Activated T-cell treated with anti-CD3 and anti-CD28 coated beads for 48 hours (primary cell): Measurements from ENCODE around the gene PTCH1.
A peak's percentile ranks its signal among the peaks of the same experiment; 100 is the strongest.

Source experiments
- DNase-seq: peaks from one replicate; pipeline ENCODE4 v3.0.0-alpha.2; 2020; ENCODE audit warnings: low read depth

Gene PTCH1

DNA sequence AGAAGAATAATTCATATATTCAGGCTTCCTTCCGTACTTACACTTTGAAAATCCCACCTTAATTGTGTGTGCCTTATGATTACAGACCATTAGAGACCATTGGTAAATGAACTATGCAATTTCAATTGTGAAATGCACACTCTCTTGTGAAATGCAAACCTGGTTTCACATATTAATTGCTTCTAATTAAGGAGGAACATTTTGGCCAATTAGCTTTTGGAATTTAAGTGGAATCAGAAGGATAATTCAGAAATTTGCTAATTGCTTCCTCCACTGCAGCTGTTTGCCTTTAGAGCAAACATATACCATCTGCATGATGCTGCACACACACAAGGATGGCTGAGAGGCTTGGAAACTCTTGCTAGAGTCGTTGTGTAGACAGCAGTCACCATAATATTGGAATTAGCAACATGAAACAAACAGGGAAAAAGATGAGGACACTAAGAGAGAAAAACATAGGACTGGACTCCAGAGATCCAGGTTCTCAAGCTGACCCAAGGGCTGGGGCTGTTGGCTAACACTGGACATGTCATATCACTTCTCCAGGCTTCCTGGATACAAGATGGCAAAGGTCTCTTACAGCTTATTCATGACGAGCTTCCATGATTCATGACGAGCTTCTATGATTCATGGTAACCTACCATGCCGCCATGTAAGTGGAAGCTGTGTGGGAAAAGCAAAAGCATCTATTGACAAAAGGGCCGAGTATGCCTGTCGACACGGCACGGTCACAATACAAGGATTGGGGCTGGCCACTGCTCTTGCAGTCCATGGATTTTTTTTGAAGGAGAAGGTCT lies 78.0 kb downstream of the PTCH1 start:
- no peak for DNase-seq

DNA sequence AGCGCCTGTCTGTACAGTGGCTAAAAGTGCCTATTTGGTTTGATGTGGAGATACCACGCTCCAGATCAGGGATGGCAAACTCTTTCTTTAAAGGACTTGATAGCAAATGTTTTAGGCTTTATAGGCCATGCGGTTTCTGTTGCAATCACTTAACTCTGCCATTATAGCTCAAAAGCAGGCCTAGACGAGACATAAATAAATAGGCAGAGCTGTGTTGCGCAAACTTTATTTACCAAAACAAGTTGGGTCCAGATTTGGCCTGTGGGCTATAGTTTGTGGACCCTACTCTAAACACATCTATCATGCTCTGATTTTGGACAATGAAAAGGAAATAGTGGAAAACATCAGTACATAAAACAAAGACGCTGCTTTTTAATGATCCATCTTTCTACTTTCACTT lies 79.2 kb downstream of the PTCH1 start:
- no peak for DNase-seq

DNA sequence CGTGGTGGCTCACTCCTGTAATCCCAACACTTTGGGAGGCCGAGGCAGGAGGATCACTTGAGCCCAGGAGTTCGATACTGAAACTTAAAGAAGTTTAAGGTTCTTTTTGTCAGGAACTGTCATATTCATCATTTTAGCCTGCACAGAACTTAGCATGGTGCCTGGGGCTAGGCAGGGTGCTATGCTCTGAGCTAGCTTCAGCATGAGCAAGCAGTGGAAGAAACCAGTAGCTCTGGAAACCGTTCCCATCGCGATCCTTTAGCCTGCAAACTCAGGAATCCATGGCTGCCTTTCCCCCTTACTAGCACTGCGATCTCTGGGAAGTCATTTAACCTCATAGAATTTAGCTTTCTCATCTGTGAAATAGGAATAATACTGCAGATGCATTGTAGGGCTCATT lies 80.4 kb downstream of the PTCH1 start:
- DNase-seq, result no peak

DNA sequence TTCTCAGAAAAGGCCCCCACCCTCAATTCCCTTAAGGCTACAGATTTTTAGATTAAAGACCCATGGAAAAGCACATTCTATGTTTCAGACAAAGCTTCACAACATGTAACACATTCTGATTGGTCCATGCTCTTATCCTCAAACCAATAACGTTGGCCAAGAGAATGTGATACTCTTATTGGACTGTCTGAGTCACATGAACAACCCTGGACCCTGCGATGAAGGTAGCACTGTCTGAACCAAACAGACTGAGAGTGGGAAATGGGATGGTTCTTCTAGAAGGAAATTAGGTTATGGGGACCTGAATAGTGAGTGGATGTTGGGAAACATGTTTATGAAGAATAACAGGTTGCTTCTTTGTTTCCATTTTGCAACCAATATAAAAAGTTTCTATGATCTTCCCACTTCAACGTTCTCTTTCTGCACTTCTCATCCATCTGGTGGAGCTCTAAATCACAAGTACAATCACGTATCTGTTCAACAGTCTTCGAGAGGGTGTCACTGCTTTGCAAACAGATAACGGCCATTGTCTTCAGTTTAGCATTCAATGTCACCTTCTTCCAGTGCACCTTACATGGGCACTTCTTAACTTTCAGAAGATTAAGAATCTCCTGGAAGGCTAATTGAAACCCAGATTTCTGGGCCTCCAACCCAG lies 81.6 kb downstream of the PTCH1 start:
- no peak for DNase-seq

DNA sequence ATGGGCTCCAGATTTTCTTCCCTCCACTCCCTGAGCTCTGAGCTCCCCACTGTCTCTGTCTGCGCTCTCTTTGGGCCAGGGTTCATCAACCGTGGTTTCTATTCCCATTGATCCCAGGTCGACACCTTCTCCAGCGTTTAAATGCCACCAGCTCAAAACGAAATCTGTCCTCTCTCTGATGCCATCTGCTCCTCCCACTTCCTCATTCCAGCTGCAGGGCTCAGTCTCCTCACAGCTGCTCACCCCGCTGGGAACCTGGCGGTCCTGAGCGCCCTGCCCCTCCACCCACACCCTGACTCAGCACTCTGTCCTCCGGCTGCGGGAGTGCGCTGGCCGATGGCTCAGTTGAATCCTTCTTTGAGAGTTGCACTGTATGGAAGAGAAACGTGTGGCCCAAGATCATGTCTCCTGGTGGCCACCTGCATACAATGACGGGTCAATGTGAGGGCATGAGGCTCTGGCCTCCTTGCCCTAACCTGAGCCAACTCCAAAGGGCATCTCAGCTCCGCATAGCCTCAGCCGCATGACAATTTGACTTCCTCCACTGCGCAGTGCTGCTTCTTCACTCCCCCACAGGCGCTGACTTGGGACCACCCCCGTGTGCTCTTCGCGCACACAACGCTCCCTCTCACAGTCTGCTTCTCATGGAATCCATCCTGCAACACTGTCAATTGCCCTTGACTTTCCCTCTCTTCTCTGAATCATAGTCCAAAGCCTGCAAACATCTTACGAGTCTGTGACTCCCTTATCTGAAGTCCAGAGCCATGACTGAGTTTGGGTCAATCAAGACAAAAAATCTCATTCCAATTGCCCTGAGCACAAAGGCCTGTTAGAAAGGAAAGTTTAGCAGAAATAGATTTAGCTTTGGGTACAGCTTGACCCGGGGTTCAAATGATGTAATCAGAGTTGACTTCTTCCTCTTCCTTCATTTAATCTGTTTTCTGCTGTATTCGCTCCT lies 82.4 kb downstream of the PTCH1 start:
- DNase-seq, result no peak

DNA sequence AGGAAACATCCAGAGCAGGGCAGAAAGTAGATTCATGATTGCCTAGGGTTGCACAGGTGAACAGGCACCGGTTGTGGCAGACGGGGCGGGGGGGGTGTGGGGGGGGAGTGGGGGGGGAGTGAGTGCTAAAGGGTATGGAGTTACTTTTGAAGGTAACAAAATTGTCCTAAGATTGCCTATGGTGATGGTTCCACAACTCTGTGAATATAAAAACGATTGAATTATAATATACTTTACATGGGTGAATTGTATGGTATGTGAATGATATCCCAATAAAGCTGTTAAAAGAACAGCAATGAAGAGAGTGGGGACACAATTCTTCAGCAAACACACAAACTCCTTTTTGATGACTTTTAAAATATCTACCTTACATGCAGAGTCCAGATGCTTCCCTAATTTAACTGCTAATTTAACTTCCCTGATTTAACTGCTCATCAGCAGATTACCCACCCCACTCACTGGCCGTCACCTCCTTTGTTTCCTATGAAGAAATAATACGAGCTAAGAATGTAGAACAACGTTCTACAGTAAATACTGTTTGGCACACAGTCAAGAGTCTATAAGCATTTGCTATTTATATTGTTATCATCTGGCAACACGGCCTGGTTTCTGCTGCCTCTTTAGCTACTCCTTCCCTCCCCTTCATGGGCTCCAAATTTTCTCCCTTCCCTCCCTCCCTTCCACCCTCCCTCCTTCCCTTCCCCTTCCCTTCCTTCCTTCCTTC lies 83.5 kb downstream of the PTCH1 start:
- DNase-seq, result no peak

DNA sequence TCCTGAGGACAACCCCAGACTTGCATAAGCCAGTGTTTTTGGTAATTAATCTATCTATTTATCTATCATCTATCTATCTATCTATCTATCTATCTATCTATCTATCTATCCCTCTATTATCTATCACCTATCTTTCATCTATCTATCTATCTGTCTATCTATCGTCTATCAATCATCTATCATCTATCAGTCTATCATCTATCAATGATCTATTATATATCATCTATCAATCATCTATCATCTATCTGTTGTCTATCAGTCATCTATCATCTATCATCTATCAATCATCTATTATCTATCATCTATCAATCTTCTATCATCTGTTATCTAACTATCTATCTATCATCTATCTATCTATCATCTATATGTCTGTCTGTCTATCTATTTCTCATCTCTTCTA lies 85.5 kb downstream of the PTCH1 start:
- no peak for DNase-seq

DNA sequence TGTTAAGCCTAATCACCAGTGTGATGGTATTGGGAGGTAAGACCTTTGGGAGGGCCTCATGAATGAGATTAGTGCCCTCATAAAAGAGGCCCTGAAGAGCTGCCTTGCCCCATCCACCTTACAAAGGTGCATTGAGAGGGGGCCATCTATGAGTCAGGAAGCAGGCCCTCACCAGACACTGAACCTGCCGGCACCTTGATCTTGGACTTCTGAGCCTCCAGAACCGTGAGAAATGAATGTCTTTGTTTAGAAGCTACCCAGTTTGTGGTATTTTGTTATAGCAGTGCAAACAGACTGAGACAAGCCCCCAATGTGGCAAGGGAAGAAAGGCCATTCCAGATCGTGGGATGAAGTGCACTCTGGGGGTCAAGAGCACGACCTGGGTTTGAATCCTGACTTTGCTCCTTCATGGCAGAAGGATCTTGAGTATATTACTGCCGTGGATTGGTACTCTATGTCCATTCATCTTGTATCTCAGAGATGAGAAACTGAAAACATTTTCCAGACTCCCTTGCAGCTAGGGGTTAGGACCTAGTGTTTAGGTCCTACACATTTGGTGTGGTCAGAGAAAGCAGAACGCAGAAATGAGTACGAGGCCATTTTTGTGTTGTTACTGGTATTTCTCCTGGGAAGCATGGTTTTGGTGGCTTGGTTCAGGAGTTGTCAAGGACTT lies 86.7 kb downstream of the PTCH1 start:
- no peak for DNase-seq

DNA sequence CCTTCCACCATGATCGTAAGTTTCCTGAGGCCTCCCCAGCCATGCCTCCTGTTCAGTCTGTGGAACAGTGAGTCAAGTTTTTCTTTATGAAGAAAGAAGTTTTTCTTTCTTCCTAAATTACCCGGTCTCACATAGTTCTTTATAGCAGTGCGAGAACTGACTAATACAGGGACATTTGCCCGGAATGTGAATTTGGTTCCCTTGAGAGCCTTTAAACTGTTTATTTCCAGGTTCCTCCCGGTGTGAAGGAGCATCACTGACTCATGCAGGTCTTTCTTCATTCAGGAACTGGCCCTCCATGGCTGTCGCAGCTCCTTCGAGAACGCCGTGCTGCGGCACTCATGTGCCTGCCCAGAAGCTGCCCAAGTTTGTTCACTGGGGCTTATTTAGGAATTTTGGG lies 87.7 kb downstream of the PTCH1 start:
- no peak for DNase-seq

DNA sequence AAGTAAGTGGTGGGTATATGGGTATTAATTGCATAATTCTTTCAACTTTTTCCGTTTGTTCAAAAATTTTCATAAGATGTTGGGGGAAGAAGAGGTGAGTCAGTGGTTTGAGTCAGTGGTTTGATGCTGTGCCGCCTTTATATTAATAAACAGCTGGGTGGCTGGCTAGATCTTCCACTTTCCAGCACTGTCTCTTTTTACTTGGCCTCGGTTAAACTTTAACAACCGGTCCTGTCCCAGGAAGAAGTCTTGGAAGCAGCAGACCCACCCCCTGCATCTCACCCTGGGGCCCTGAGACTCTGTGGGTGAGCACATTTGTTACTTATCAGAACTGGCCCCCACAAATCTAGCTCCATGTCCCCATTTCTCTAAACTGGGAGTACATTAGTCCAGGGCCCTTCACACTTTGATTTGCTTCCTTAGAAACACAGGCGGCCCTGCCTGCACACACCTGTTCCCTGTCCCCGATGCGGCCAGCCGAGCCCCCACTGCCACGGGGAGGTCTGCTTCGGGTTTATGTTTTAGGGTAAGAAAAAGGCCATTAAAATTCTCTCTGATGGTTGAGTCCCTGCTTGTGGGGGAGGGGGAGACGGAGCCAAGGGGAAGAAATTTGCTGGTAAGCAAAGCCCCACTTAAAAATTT lies 90.7 kb downstream of the PTCH1 start:
- peak; percentile 4 for DNase-seq

DNA sequence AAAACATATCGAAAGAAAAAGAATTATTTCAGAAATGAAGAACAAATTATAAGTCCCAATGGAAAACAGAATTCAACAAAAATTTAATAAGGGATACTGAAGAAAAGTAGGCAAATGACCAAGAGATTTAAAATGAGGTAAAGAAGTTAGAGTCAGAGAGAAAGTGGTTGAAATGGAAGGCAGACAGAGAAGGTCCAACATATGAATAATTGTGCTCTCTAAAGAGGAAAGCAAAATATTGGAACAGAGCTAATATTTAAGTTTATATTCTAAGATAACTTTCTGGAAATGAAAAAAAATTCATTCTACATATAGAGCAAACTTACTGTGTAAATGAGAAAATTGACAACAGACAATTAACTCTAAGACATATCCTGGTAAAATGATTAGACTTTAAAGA lies 94.1 kb downstream of the PTCH1 start:
- DNase-seq, result no peak

DNA sequence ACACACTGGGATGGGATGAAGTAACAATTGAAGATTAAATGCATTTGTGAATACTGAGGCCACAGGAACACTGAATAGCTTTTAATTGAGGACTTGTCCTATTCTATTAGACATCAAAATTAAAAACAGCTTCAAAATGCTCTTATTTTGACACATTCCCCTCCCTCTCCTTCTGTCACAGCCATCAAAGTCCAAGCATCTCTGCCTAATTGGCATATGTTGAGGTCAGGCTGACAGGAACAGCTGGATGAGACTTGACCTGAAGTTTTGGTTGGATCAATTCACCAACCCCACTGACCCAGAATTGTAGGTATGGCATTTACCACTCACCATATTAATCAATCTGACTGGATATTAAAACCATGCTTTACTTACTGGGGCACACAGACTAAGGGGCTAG lies 96.3 kb downstream of the PTCH1 start:
- DNase-seq, result no peak

DNA sequence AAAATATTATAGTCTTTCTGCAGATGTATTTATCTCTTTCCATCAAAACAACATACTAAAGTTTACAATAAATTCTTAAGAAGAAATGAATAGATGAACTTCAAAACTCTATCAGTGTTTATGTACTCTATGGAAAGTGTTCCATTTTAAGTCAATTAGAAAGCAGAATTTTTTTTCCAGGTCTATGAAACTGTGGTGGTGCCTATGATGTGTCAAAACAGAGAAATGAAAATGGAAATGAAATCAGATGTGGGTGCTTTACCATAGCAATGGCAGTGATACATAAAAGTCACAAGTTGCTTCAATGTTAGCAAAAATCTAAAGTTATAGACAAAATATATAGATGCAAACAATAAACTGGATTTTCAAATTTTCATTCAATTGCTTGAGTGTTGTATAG lies 97.3 kb downstream of the PTCH1 start:
- no peak for DNase-seq

DNA sequence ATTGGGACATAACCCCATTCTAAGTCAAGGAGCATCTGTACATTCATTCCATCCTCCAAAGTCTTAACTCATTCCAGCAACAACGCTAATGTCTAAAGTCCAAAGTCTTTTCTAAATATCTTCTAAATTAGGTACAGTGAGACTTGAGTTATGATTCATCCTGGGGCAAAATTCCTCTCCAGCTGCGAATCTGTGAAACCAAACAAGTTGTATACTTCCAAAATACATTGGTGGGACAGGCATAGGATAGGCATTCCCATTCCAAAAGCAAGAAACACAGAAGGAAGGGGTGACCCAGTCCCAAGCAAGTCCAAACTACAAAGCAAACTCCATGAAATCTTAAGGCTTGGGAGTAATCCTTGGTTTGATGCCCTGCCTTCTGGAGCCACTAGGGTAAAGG lies 101.6 kb downstream of the PTCH1 start:
- DNase-seq, result no peak

DNA sequence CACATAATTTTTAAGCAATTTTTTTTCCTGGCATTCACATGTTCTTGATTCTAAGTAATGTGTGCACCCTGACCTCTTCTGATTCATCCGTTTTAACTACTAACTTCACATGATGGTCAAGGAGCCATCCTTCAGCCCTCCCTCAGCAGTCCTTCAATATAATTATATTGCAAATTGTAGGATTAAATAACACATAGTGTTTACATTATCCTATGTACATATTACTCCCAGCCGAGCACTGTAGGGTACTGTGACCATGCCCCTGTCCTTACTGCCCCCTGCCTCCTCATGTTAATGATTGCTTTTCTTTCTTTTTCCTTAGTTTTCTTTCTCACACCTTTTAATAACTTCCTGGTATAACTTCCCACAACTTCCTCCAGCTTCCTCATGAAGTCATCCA lies 103.0 kb downstream of the PTCH1 start:
- DNase-seq, result no peak

DNA sequence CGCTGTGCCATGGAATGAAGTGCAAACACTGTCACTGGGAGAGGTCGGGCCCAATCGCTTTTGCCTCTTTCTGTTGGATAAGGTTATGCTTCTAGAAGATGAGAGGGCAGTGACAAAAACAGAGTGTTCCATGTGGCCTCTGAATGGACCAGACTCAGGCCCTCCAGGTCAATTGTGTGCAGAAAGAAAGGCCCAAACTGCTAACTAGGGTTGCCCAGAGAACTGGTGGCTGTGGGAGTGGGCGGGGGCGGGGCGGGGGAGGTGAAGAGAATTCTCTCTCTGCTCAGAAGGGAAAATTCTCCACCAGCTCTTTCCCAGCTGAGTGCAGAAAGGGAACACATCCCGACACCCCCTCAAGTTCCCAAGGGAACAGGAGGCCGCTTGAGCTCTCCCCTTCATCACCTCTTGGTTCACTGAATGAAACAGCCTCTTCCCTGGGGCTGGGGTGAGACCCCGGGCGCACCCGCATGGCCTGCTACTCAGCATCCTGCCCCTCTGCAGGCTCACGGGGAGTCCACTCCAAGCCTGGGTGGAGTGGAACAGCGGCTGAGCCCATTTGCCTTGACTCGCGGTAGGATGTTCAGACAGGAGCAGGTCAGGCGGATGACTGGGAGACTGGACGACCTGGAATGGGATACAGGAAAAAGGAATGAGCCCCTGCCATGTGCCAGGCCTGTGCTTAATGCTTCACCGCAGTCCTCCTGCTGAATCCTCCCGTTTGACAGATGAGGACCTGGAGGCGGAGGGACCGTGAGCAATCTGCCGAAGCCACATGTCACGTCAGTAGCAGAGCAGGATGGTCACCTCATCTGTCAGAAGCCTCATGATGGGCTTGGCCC lies 105.5 kb downstream of the PTCH1 start:
- no peak for DNase-seq

DNA sequence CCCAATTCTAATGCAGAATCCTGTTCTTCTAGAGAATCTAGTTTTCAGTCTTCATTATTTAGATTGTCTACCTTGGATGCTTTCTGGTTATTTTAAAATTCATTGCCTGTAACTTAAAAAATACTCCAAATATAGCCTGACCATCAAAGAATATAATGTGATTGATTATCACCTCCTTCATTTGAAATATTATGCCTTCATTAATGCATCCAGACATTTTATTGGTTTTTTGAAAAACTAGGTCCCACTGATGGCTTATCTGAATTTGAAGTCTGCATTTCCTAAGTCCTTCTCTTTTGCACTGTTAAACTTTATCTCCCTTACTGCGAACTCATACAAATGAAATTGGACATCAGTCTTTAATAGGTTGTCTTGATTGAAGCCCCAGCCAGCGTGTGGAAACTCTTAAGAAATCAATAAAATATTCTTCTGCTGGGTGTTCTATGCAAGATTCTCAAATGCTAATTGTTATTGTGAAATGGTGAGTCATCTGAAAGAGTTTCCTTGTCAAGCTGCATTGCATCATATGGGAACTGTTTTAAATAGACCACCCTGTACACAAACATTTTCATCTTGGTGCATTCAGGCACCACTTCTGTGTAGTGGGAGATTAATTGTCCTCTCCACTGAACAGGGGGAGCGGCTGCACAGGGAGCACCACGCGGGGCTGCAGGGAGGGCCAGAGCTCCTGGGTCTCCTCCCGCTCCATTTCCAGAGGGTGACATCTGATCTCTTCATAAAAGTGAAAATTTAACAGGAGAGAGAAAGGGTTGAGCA lies 106.9 kb downstream of the PTCH1 start:
- DNase-seq, result no peak

DNA sequence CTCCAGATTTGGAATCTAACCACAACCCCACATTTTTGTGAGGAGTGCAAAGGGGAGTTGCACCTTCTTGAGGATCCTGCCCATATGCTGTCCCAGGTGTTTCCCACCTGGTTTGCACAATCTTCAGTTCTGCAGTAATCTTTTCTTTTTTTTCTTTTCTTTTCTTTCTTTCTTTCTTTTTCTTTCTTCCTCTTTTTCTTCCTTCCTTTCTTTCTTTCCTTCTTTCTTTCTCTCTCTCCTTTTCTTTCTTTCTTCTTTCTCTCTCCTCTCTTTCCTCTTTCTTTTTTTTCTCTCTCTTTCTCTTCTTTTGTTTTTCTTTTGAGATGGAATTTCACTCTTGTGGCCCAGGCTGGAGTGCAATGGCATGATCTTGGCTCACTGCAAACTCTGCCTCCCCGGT lies 109.2 kb downstream of the PTCH1 start:
- DNase-seq, result no peak

DNA sequence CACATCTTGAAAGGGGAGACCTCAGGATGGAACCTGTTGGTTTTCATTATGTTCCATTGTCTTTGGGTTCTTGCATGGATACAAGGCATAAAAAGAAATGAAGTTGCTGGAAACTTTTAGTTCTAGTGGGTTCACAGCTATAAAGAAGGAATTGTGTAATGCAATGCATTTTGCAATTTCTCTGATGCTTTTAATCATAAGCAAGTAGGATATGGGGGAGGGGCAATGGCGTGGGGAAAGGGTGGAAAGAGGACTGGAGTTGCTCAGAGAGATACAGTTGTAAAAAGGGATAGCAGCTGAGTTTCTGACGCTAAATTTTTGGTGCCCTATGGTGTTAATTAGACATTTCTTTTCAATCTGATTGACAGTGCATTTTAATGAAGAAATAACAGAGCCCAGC lies 110.7 kb downstream of the PTCH1 start:
- no peak for DNase-seq
